K562 (cell line): Measurements from ENCODE around the gene FAM131C. TPM values are rescaled to one million over a fixed set of nuclear protein-coding genes. Genes with fewer than 3 reads are reported as not detected.

ENCODE experiments used
- BDP1 ChIP-seq: IDR thresholded peaks from 3 replicates; pipeline ENCODE4 v1.6.1; 2011; ENCODE audit not compliant: insufficient read length, insufficient read depth
- CCNT2 ChIP-seq: IDR thresholded peaks from 2 replicates; pipeline ENCODE4 v1.6.1; 2011; ENCODE audit warnings: borderline replicate concordance, low read depth, mild to moderate bottlenecking, moderate library complexity, mixed read lengths, low read length; ENCODE audit not compliant: insufficient read length; ENCODE audit errors: extremely low read depth
- EGR1 ChIP-seq: fragments of 450-650 bp; conservative IDR thresholded peaks from 2 replicates; pipeline ENCODE4 v1.6.1; 2017; ENCODE audit warnings: mild to moderate bottlenecking
- ERF ChIP-seq: fragments of 450-650 bp; formaldehyde crosslinking; IDR thresholded peaks from 2 replicates; pipeline ENCODE4 v1.4.0; 2020; ENCODE audit warnings: mild to moderate bottlenecking, mixed read lengths
- HEY1 ChIP-seq: fragments of 250-450 bp; sonication (Bioruptor Pico); IDR thresholded peaks from 2 replicates; pipeline ENCODE4 v1.5.0; 2020; ENCODE audit warnings: mild to moderate bottlenecking, moderate library complexity, borderline replicate concordance
- HMGN3 ChIP-seq: IDR thresholded peaks from 2 replicates; pipeline ENCODE4 v1.6.1; 2011; ENCODE audit warnings: borderline replicate concordance, low read depth, mild to moderate bottlenecking, mixed read lengths, low read length; ENCODE audit not compliant: insufficient read length; ENCODE audit errors: extremely low read depth
- KDM4B ChIP-seq, 2 experiments: fragments of 450-650 bp in 1 of 2; sonication (generic) in 1 of 2; IDR thresholded peaks; 2 replicates each; pipeline ENCODE4 v1.6.1; 2016 to 2017; ENCODE audit warnings: borderline replicate concordance in 2 of 2, antibody characterized with exemption in 1 of 2, low read depth in 1 of 2, mild to moderate bottlenecking in 1 of 2
- NR4A1 ChIP-seq, 2 experiments: fragments of 250-450 bp in 1 of 2; fragments of 450-650 bp in 1 of 2; sonication (Bioruptor Pico) in 1 of 2; IDR thresholded peaks; 2 replicates each; pipeline versions ENCODE4 v1.4.0 to v1.6.1; 2016 to 2020; ENCODE audit warnings: mild to moderate bottlenecking in 2 of 2, missing compliant biosample characterization in 1 of 2, missing genetic modification characterization in 1 of 2, moderate library complexity in 1 of 2
- POLR2G ChIP-seq: fragments of 200-400 bp; formaldehyde crosslinking; IDR thresholded peaks from 2 replicates; pipeline ENCODE4 v1.6.1; 2017; ENCODE audit warnings: low read depth, mild to moderate bottlenecking, antibody characterized with exemption, low read length, moderate library complexity
- RCOR1 ChIP-seq, 2 experiments: IDR thresholded peaks; 2 replicates each; pipeline ENCODE4 v1.6.1; 2012; ENCODE audit warnings: low read depth in 2 of 2, low read length in 2 of 2, borderline replicate concordance in 1 of 2, improper control_type of control experiment in 1 of 2
- STAG1 ChIP-seq: sonication (generic); formaldehyde crosslinking; IDR thresholded peaks from 2 replicates; pipeline ENCODE4 v1.5.0; 2020; ENCODE audit warnings: missing genetic modification reagents, borderline replicate concordance
- THRAP3 ChIP-seq: fragments of 450-650 bp; IDR thresholded peaks from 2 replicates; pipeline ENCODE4 v1.6.1; 2016; ENCODE audit warnings: mild to moderate bottlenecking, inconsistent platforms, borderline replicate concordance
- ZBTB17 ChIP-seq: fragments of 450-650 bp; formaldehyde crosslinking; IDR thresholded peaks from 2 replicates; pipeline ENCODE4 v1.4.0; 2020; ENCODE audit warnings: mild to moderate bottlenecking
- ZNF274 ChIP-seq: IDR thresholded peaks from 2 replicates; pipeline ENCODE4 v1.6.1; 2011; ENCODE audit warnings: low read depth, mild to moderate bottlenecking, low read length, moderate library complexity, borderline replicate concordance
- ZNF408 ChIP-seq: fragments of 250-450 bp; sonication (Bioruptor Pico); IDR thresholded peaks from 2 replicates; pipeline ENCODE4 v1.4.0; 2020; ENCODE audit warnings: low read depth, mild to moderate bottlenecking, moderate library complexity
- ZNF79 ChIP-seq: fragments of 250-450 bp; sonication (Bioruptor Pico); IDR thresholded peaks from 2 replicates; pipeline ENCODE4 v1.4.0; 2020; ENCODE audit warnings: low read depth, mild to moderate bottlenecking, moderate library complexity
- polyA plus RNA-seq, 8 experiments: library from polyadenylated mRNA; depleted of rRNA in 4 of 8; stranded (reverse) in 5 of 8; unstranded in 3 of 8; fragments of >200 nt; fragmentation: Nextera tagmentation in 2 of 8; fragmentation: Illumina TruSeq in 1 of 8; extraction: Ambion mirVana in 2 of 8; extraction: Trizol in 1 of 8; gene quantifications; 2 replicates each; pipeline versions ENCODE4 v1.2.1 to v1.2.3, GENCODE V29; 2011 to 2014; ENCODE audit warnings: inconsistent platforms in 1 of 8, missing spikeins in 1 of 8
- total RNA-seq, 7 experiments: library from RNA; depleted of rRNA in 6 of 7; stranded (reverse); fragments of >200 nt in 6 of 7; fragmentation: Illumina TruSeq in 2 of 7; extraction: Trizol in 2 of 7; gene quantifications; 2 replicates each; pipeline versions ENCODE4 v1.2.1 to v1.2.3, GENCODE V29; 2011 to 2021; ENCODE audit warnings: low replicate concordance in 1 of 7
- TF ChIP-seq, protein P1 (sequence below): fragments of 200-800 bp; sonication (Bioruptor generic); IDR thresholded peaks from 2 replicates; pipeline ENCODE4 v1.6.1; 2017; ENCODE audit warnings: missing genetic modification characterization, missing compliant biosample characterization
- TF ChIP-seq, protein P2 (sequence below): sonication (generic); formaldehyde crosslinking; IDR thresholded peaks from 2 replicates; pipeline ENCODE4 v1.9.0; 2022; ENCODE audit warnings: mild to moderate bottlenecking, missing genetic modification reagents
- TF ChIP-seq, protein P3 (sequence below): sonication (generic); formaldehyde crosslinking; IDR thresholded peaks from 2 replicates; pipeline ENCODE4 v1.8.0; 2022; ENCODE audit warnings: mild to moderate bottlenecking, missing genetic modification reagents
- TF ChIP-seq, protein P4 (sequence below), 2 experiments: fragments of 450-650 bp; IDR thresholded peaks; 2 replicates each; pipeline ENCODE4 v1.6.1; 2018; ENCODE audit warnings: mild to moderate bottlenecking in 2 of 2, low read depth in 1 of 2; ENCODE audit not compliant: partially characterized antibody in 2 of 2

Gene FAM131C
- total and polyA plus RNA-seq, 9 of the 15 experiments (the other 6 are each of a cell fraction or from before 2014, with no cell fraction given) = 0.10 to 0.29 (median 0.16) TPM; not detected in 6

DNA sequence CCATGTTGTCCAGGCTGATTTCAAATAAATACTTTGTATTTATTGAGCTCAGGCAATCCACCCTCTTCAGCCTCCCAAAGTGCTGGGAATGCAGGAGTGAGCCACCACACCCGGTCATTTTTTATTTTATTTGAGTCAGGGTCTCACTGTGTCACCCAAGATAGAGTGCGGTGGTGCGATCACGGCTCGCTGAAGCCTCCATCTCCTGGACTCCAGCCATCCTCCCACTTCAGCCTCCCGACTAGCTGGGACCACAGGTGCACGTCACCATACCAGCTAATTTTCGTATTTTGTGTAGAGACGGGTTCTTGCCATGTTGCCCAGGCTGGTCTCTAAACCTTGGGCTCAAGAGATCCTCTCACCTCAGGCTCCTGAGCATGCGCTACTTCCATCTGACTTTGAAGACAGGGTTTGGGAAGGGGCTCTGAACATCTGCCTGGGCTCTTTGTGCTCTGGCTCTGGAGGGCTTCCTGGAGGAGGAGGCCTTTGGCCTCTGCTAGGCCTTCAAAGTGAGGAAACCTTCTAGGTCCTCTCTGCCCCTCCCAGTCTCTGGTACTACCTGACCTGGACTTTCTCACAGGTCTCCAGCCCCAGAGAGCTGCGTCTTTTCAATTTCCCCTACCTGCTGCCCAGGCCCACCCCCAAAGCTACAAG, 61.4 kb downstream of the FAM131C start (continued):
- TF ChIP-seq NR4A1 (CRISPR knock-in tag; IDR thresholded peaks at IDR 0.05) (no peak), NR4A1 (tag; IDR thresholded peaks at IDR 0.05) (no peak), KDM4B (IDR thresholded peaks at IDR 0.05; ENCODE audit: borderline replicate concordance in 2 of 2, low read depth in 1 of 2) (no peak), EGR1 (no peak), STAG1 (no peak), ZNF408 (CRISPR knock-in tag) (no peak), POLR2G (no peak), THRAP3 (no peak), HEY1 (CRISPR knock-in tag) (no peak), HMGN3 (no peak), ERF (CRISPR knock-in tag) (no peak), ZNF274 (no peak), ZBTB17 (CRISPR knock-in tag) (no peak), CCNT2 (no peak), RCOR1 (IDR thresholded peaks at IDR 0.05; ENCODE audit: borderline replicate concordance in 1 of 2, low read depth in 2 of 2, low read length in 2 of 2) (peak in 1 of 2 experiments; percentile 49; a peak in 1 of 4 replicates), BDP1 (no peak), ZNF79 (CRISPR knock-in tag) (no peak)
- TF ChIP-seq, protein P1, sequence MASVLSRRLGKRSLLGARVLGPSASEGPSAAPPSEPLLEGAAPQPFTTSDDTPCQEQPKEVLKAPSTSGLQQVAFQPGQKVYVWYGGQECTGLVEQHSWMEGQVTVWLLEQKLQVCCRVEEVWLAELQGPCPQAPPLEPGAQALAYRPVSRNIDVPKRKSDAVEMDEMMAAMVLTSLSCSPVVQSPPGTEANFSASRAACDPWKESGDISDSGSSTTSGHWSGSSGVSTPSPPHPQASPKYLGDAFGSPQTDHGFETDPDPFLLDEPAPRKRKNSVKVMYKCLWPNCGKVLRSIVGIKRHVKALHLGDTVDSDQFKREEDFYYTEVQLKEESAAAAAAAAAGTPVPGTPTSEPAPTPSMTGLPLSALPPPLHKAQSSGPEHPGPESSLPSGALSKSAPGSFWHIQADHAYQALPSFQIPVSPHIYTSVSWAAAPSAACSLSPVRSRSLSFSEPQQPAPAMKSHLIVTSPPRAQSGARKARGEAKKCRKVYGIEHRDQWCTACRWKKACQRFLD (CRISPR knock-in tag) = no peak
- TF ChIP-seq, protein P2, sequence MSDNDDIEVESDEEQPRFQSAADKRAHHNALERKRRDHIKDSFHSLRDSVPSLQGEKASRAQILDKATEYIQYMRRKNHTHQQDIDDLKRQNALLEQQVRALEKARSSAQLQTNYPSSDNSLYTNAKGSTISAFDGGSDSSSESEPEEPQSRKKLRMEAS (CRISPR knock-in tag) = peak; percentile 18; the same call in 1 of the 2 replicates
- TF ChIP-seq, protein P3, sequence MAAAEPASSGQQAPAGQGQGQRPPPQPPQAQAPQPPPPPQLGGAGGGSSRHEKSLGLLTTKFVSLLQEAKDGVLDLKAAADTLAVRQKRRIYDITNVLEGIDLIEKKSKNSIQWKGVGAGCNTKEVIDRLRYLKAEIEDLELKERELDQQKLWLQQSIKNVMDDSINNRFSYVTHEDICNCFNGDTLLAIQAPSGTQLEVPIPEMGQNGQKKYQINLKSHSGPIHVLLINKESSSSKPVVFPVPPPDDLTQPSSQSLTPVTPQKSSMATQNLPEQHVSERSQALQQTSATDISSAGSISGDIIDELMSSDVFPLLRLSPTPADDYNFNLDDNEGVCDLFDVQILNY = 0 out of 2 replicates have a peak, but pooled peaks have one; percentile 32
- TF ChIP-seq, protein P4, sequence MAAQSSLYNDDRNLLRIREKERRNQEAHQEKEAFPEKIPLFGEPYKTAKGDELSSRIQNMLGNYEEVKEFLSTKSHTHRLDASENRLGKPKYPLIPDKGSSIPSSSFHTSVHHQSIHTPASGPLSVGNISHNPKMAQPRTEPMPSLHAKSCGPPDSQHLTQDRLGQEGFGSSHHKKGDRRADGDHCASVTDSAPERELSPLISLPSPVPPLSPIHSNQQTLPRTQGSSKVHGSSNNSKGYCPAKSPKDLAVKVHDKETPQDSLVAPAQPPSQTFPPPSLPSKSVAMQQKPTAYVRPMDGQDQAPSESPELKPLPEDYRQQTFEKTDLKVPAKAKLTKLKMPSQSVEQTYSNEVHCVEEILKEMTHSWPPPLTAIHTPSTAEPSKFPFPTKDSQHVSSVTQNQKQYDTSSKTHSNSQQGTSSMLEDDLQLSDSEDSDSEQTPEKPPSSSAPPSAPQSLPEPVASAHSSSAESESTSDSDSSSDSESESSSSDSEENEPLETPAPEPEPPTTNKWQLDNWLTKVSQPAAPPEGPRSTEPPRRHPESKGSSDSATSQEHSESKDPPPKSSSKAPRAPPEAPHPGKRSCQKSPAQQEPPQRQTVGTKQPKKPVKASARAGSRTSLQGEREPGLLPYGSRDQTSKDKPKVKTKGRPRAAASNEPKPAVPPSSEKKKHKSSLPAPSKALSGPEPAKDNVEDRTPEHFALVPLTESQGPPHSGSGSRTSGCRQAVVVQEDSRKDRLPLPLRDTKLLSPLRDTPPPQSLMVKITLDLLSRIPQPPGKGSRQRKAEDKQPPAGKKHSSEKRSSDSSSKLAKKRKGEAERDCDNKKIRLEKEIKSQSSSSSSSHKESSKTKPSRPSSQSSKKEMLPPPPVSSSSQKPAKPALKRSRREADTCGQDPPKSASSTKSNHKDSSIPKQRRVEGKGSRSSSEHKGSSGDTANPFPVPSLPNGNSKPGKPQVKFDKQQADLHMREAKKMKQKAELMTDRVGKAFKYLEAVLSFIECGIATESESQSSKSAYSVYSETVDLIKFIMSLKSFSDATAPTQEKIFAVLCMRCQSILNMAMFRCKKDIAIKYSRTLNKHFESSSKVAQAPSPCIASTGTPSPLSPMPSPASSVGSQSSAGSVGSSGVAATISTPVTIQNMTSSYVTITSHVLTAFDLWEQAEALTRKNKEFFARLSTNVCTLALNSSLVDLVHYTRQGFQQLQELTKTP (IDR thresholded peaks at IDR 0.05; ENCODE audit: low read depth in 1 of 2, partially characterized antibody in 2 of 2) = no peak
